B cell (primary cell): Measurements from ENCODE around the gene CA7. TPM values are rescaled to one million over a fixed set of nuclear protein-coding genes. Genes with fewer than 3 reads are reported as not detected.

Source experiments
- ATAC-seq: fragments of 200-7000 bp; cut with Tn5 transposase; one replicate; pipeline ENCODE4 v1.10.0; 2021; ENCODE audit warnings: low read depth, mild to moderate bottlenecking, moderate number of reproducible peaks, moderate library complexity
- CTCF ChIA-PET: fragments of 350-600 bp; sonication (Branson Sonifier 250); formaldehyde crosslinking; loops from one replicate; lab custom pipeline; 2021; ENCODE audit warnings: antibody characterized with exemption, inconsistent platforms; lab: Charles Lee
- POLR2A ChIA-PET: fragments of 350-600 bp; sonication (Branson Sonifier 250); formaldehyde crosslinking; loops from one replicate; lab custom pipeline; 2021; ENCODE audit warnings: antibody characterized with exemption; lab: Charles Lee
- DNase-seq: peaks from one replicate; pipeline ENCODE4 v3.0.0; 2013
- H2AFZ ChIP-seq: 2 replicates; pipeline ENCODE4 v1.6.1; 2012; ENCODE audit warnings: mild to moderate bottlenecking, low read depth, low read length; ENCODE audit not compliant: insufficient read depth, poor library complexity, severe bottlenecking
- H3K27ac ChIP-seq, 2 donors: 1 replicate in 1 of 2; 2 replicates in 1 of 2; pipeline ENCODE4 v1.5.1; 2012 to 2013; ENCODE audit warnings: low read length in 2 of 2, mild to moderate bottlenecking in 2 of 2, moderate library complexity in 1 of 2
- H3K27me3 ChIP-seq, 4 experiments: fragments of 200-600 bp in 1 of 4; sonication (generic) in 1 of 4; replicated peaks in 1 of 4; 1 replicate in 2 of 4; 2 replicates in 2 of 4; pipeline versions ENCODE4 v1.6.1 to v1.7.0; 2013 to 2016; ENCODE audit warnings: low read length in 3 of 4, mild to moderate bottlenecking in 2 of 4, mixed read lengths in 1 of 4, moderate library complexity in 1 of 4; ENCODE audit not compliant: insufficient read depth in 4 of 4, control insufficient read depth in 3 of 4; ENCODE audit errors: control extremely low read depth in 1 of 4
- H3K36me3 ChIP-seq, 2 experiments: replicated peaks in 1 of 2; 1 replicate in 1 of 2; 2 replicates in 1 of 2; pipeline versions ENCODE4 v1.6.1 to v1.7.1; 2013; ENCODE audit warnings: low read length in 1 of 2; ENCODE audit not compliant: insufficient read depth in 2 of 2, control insufficient read depth in 1 of 2; ENCODE audit errors: control extremely low read depth in 1 of 2, extremely low read depth in 1 of 2
- H3K4me1 ChIP-seq, 2 donors: fragments of 200-600 bp in 1 of 2; sonication (generic) in 1 of 2; 1 replicate in 1 of 2; 2 replicates in 1 of 2; pipeline versions ENCODE4 v1.5.1 to v1.6.1; 2013 to 2017; ENCODE audit warnings: low read length in 2 of 2; ENCODE audit not compliant: control insufficient read depth in 2 of 2, insufficient read depth in 2 of 2
- H3K4me2 ChIP-seq: replicated peaks from 2 replicates; pipeline ENCODE3; 2012; ENCODE audit warnings: mild to moderate bottlenecking, low read depth, low read length; ENCODE audit not compliant: poor library complexity, severe bottlenecking
- H3K4me3 ChIP-seq, 5 experiments: fragments of 200-600 bp in 1 of 5; sonication (generic) in 1 of 5; 1 replicate in 3 of 5; 2 replicates in 2 of 5; pipeline versions ENCODE4 v1.5.1 to v1.7.0; 2011 to 2016; ENCODE audit warnings: low read length in 4 of 5, mild to moderate bottlenecking in 4 of 5, low read depth in 2 of 5, control low read depth in 1 of 5, moderate library complexity in 1 of 5; ENCODE audit not compliant: insufficient read depth in 1 of 5; ENCODE audit errors: control extremely low read depth in 1 of 5, extremely low read depth in 1 of 5
- H3K79me2 ChIP-seq: fragments of 200-600 bp; sonication (generic); one replicate; pipeline ENCODE4 v1.6.0; 2016; ENCODE audit warnings: low read length; ENCODE audit not compliant: control insufficient read depth, insufficient read depth
- H3K9ac ChIP-seq: fragments of 200-600 bp; sonication (generic); 2 replicates; pipeline ENCODE4 v1.6.1; 2017; ENCODE audit warnings: mild to moderate bottlenecking, low read length, moderate library complexity
- H3K9me3 ChIP-seq, 3 donors: one replicate each; pipeline versions ENCODE4 v1.6.1 to v1.7.1; 2013; ENCODE audit warnings: low read length in 2 of 3; ENCODE audit not compliant: control insufficient read depth in 2 of 3, insufficient read depth in 1 of 3; ENCODE audit errors: control extremely low read depth in 1 of 3
- H4K20me1 ChIP-seq: 2 replicates; pipeline ENCODE4 v1.6.0; 2012; ENCODE audit warnings: mild to moderate bottlenecking, low read length; ENCODE audit not compliant: insufficient read depth, control insufficient read depth, poor library complexity, severe bottlenecking
- H3K27ac Mint-ChIP-seq: one replicate; pipeline ENCODE4 v1.8.0; 2021; ENCODE audit warnings: mixed read lengths
- H3K27me3 Mint-ChIP-seq: one replicate; pipeline ENCODE4 v1.8.0; 2021; ENCODE audit warnings: mixed read lengths
- H3K4me1 Mint-ChIP-seq: one replicate; pipeline ENCODE4 v1.8.0; 2021; ENCODE audit warnings: mixed read lengths
- H3K4me3 Mint-ChIP-seq: one replicate; pipeline ENCODE4 v1.8.0; 2021; ENCODE audit warnings: mixed read lengths
- H3K9me3 Mint-ChIP-seq: one replicate; pipeline ENCODE4 v1.8.0; 2022; ENCODE audit warnings: mixed read lengths; ENCODE audit not compliant: insufficient read depth
- EZH2 ChIP-seq: IDR thresholded peaks from 2 replicates; pipeline ENCODE4 v1.6.1; 2012; ENCODE audit warnings: borderline replicate concordance, low read depth, mild to moderate bottlenecking, moderate library complexity, low read length; ENCODE audit not compliant: insufficient read depth, poor library complexity, severe bottlenecking
- WGBS: methylation state at CpG from one replicate; pipeline ENCODE4 v1.1.5; 2013; ENCODE audit warnings: missing lambda C conversion rate; ENCODE audit not compliant: insufficient coverage; 5-methylcytosine and 5-hydroxymethylcytosine counted together
- intact Hi-C: fragments of 100-400 bp; cut with micrococcal nuclease; formaldehyde crosslinking; loops from one replicate; pipeline ENCODE4 v1.10.0; 2022
- polyA plus RNA-seq: library from polyadenylated mRNA; depleted of rRNA; stranded (reverse); fragments of >200 nt; gene quantifications from 2 replicates; pipeline ENCODE4 v1.2.3, GENCODE V29; 2012
- total RNA-seq, 2 donors: library from RNA; stranded (reverse); fragments of 120-200 nt in 1 of 2; gene quantifications; 1 replicate in 1 of 2; 2 replicates in 1 of 2; pipeline versions ENCODE4 v1.2.3 to v1.2.4, GENCODE V29; 2013 to 2022
- TF ChIP-seq, protein P1 (sequence below): fragments of 200-600 bp; IDR thresholded peaks from one replicate; pipeline ENCODE4 v1.8.0; 2022; ENCODE audit warnings: antibody characterized with exemption, mild to moderate bottlenecking

CA7 gene
- total and polyA plus RNA-seq, 2 donors (not counting 1 experiment from before 2014, with no cell fraction given): not detected

DNA sequence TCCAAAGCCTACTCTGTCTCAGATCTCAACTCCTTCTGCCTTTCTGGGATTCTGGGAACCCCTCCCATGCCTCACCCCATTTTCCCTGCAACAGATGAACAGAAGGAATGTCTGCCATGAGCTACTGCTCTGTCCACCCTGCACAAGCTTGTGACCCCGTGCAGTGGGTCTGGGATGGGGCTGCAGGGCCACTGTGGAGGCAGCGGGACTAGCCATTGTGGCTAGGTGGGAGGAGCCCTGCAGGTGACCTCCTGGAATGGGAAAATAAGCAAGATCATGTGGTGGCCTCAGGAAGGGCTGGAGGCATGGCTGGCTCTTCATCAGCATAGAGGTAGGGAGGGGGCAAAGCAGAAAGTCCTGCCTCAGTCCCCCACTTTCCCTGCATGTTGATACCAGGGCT is 49.8 kb downstream of the CA7 start:
- Mint-ChIP-seq H3K27me3 (no peaks in the 10 kb centered on the region), H3K27ac (no peak overlapping the region), H3K4me1 (no peaks in the 10 kb centered on the region), H3K9me3 (no peaks in the 10 kb centered on the region), H3K4me3 (no peak overlapping the region)
- no peaks in the 10 kb centered on the region for H4K20me1 ChIP-seq
- intact Hi-C loops: no loop called here
- ChIA-PET CTCF (interaction anchor here (0.7 to 2.5 kb wide), 4 partner anchors 13 to 261 kb away, joined by 3 to 8 read pairs (median 4); partner anchors contain the start of genes CDH16 and PDP2), POLR2A (interaction anchor here (0.7 kb wide), 1 partner anchor 40 kb away, joined by 3 read pairs; the partner anchor contains the start of gene CIAO2B)
- DNase-seq (no peak), ATAC-seq (no peak)
- no peak overlapping the region for H3K4me2 ChIP-seq
- H3K36me3 ChIP-seq: no peaks in the 10 kb centered on the region
- no peak overlapping the region for H3K27ac ChIP-seq
- H3K9ac ChIP-seq: no peak overlapping the region
- WGBS: 95% methylated on average over 2 of the region's 2 CpGs
- peaks cover 0 to 3% of the 10 kb centered on the region in 2 donors for H3K4me1 ChIP-seq
- no peak for TF ChIP-seq EZH2
- TF ChIP-seq, protein P1, sequence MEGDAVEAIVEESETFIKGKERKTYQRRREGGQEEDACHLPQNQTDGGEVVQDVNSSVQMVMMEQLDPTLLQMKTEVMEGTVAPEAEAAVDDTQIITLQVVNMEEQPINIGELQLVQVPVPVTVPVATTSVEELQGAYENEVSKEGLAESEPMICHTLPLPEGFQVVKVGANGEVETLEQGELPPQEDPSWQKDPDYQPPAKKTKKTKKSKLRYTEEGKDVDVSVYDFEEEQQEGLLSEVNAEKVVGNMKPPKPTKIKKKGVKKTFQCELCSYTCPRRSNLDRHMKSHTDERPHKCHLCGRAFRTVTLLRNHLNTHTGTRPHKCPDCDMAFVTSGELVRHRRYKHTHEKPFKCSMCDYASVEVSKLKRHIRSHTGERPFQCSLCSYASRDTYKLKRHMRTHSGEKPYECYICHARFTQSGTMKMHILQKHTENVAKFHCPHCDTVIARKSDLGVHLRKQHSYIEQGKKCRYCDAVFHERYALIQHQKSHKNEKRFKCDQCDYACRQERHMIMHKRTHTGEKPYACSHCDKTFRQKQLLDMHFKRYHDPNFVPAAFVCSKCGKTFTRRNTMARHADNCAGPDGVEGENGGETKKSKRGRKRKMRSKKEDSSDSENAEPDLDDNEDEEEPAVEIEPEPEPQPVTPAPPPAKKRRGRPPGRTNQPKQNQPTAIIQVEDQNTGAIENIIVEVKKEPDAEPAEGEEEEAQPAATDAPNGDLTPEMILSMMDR: no peak
- H3K79me2 ChIP-seq: no peaks in the 10 kb centered on the region
- no peak overlapping the region for H3K4me3 ChIP-seq
- no peak overlapping the region for H2AFZ ChIP-seq
- no peaks in the 10 kb centered on the region for H3K9me3 ChIP-seq
- H3K27me3 ChIP-seq: no peaks in the 10 kb centered on the region

DNA sequence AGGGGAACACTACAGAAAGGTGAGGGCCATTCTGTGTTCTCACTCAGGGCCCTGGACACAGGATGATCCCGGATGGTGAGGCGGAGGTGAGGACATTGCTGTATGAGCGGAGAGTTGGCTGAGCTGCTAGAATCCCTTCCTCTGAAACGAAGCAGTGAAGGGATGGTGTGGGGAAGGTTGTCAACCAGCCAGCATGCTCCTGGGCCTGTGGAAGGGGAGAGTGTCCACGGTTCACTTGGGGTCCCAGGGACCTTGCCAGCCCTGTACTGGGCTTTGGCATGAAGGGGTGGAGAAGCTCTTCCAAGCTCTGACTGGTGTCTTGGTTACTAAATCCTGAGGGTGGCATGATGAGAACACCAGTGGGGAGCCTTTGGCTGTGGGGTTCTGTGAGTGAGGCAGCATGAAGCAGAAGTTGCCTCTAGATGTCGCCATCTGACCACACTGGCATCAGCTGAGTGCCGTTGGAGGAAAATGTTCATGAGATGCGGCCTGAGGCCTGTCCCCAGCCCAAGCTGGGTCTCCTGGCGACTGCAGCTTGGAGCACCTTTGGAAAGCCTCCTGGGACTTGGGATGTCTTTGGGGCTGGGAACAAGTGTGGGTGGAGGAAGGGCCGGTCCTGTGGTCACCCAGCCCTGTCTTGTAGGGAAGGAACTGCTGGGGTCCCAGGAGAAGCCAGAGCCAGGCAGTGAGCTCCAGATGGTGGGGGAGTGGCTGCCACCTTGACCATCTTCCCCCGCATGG is 50.9 kb downstream of the CA7 start:
- no peak overlapping the region for H3K4me3 Mint-ChIP-seq
- H3K27me3 Mint-ChIP-seq: no peaks in the 10 kb centered on the region

More for the DNA sequence above, 50.9 kb downstream of the CA7 start:
- Mint-ChIP-seq H3K27ac (no peak overlapping the region), H3K4me1 (no peaks in the 10 kb centered on the region), H3K9me3 (no peaks in the 10 kb centered on the region)
- ATAC-seq: peak; percentile 54
- Histone ChIP-seq H2AFZ (no peak overlapping the region), H3K79me2 (no peaks in the 10 kb centered on the region), H3K27me3 (peaks cover 0 to under 1% (median 0%) of the 10 kb centered on the region in 4 experiments), H3K4me3 (no peak overlapping the region), H3K27ac (no peak overlapping the region), H3K4me1 (peaks cover 0 to 3% of the 10 kb centered on the region in 2 donors), H3K36me3 (no peaks in the 10 kb centered on the region), H3K9ac (no peak overlapping the region), H3K4me2 (no peak overlapping the region), H4K20me1 (no peaks in the 10 kb centered on the region), H3K9me3 (no peaks in the 10 kb centered on the region)
- intact Hi-C loops: loop anchor here (1.0 kb wide), 1 partner anchor 59 kb away; no protein-coding TSS in a partner anchor
- CTCF ChIA-PET: interaction anchor here (0.7 to 2.5 kb wide), 8 partner anchors 11 to 260 kb away, joined by 3 to 8 read pairs (median 3); partner anchors contain the start of genes CDH16 and PDP2
- TF ChIP-seq, protein P1: peak; percentile 53
- TF ChIP-seq EZH2: no peak
- peak; percentile 63 for DNase-seq
- WGBS: 53% methylated on average over 10 of the region's 11 CpGs
- POLR2A ChIA-PET: no interaction called here
